AG09319 (cell line): ENCODE measurements around the gene GCNA.
"Not testable (repeated sequence)": the region's sequence is repeated elsewhere in the genome, so short reads cannot be mapped to it uniquely, and the experiment has no call there.

Source experiments
- DNase-seq: peaks from one replicate; pipeline ENCODE4 v3.0.0-alpha.2; 2010; ENCODE audit warnings: low read depth; ENCODE audit errors: extremely low read depth
- CTCF ChIP-seq: IDR thresholded peaks from 2 replicates; pipeline ENCODE4 v1.5.1; 2011; ENCODE audit warnings: low read depth, mild to moderate bottlenecking, inconsistent platforms, low read length, moderate library complexity

GCNA gene

GRCh38 chrX:71545364-71545763 lies 32.9 kb upstream of the GCNA start:
- no peak for TF ChIP-seq CTCF
- DNase-seq = no peak

GRCh38 chrX:71546879-71547278 lies 31.4 kb upstream of the GCNA start:
- no peak for TF ChIP-seq CTCF
- DNase-seq = no peak

- no peak for TF ChIP-seq CTCF
- DNase-seq = no peak
Observed at GRCh38 chrX:71547339-71547738, 30.9 kb upstream of the GCNA start.

- no peak for TF ChIP-seq CTCF
- DNase-seq = no peak
Observed at GRCh38 chrX:71549986-71550385, 28.3 kb upstream of the GCNA start.

- no peak for TF ChIP-seq CTCF
- DNase-seq = no peak
Observed at GRCh38 chrX:71550578-71550977, 27.7 kb upstream of the GCNA start.

- no peak for TF ChIP-seq CTCF
- DNase-seq = no peak
Observed at GRCh38 chrX:71556036-71556435, 22.2 kb upstream of the GCNA start.

DNA sequence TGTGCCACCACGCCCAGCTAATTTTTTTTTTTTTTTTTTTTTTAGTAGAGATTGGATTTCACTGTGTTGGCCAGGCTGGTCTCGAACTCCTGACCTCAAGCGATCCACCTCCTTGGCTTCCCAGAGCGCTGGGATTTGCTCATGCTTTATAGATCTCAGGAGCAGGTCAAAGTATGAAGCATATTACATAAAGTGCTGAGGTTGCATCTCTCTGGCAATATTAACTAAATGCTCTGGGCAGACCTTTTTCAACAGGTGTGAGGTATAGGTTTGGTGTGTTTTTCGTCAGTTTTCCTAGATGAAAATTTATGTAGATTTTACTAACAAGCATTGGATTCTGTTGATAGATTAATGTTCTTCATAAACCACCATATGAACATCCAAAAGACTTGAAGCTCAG lies 19.3 kb upstream of the GCNA start:
- TF ChIP-seq CTCF = no peak
- no peak for DNase-seq

DNA sequence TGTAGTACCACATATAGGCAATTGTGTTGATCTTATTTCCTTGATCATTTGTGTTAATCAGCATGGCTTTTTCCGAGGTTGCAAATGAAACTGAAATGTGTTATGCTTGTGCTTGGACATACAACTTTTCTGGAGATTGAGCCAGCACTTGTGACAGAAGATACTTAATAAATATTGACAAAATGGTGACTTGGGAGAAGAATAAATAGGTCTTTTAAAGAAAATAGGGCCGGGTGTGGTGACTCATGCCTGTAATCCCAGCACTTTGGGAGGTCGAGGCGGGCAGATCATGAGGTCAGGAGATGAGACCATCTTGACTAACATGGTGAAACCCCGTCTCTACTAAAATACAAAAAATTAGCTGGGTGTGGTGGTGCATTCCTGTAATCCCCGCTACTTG lies 18.5 kb upstream of the GCNA start:
- DNase-seq = not testable (repeated sequence)
